NCI-H1694 treated with DMSO at 0.1 percent for 48 hours (cell line): ENCODE results near the gene ARL6IP4.
"Not testable (repeated sequence)": the region's sequence is repeated elsewhere in the genome, so short reads cannot be mapped to it uniquely, and the experiment has no call there.

ENCODE experiments used
- DNase-seq: peaks from one replicate; lab custom pipeline; 2025; lab: John Stamatoyannopoulos, UW

Gene ARL6IP4

GRCh38 chr12:123010681-123011080 is 30.2 kb downstream of the ARL6IP4 start:
- DNase-seq: no peak

GRCh38 chr12:123011701-123012100 is 31.2 kb downstream of the ARL6IP4 start:
- no peak for DNase-seq

- no peak for DNase-seq
These were observed 33.0 kb downstream of the ARL6IP4 start for GRCh38 chr12:123013185-123014095.

GRCh38 chr12:123014473-123014872 is 34.0 kb downstream of the ARL6IP4 start:
- not testable (repeated sequence) for DNase-seq

GRCh38 chr12:123017753-123018152 is 37.3 kb downstream of the ARL6IP4 start:
- no peak for DNase-seq

- no peak for DNase-seq
These were observed 39.3 kb downstream of the ARL6IP4 start for GRCh38 chr12:123019841-123020138.

- DNase-seq: no peak
These were observed 41.5 kb downstream of the ARL6IP4 start for GRCh38 chr12:123021688-123022604.

GRCh38 chr12:123022846-123023245 is 42.4 kb downstream of the ARL6IP4 start:
- no peak for DNase-seq

GRCh38 chr12:123024819-123025391 is 44.4 kb downstream of the ARL6IP4 start:
- no peak for DNase-seq

- DNase-seq: no peak
These were observed 45.8 kb downstream of the ARL6IP4 start for GRCh38 chr12:123026094-123026853.

GRCh38 chr12:123027726-123028445 is 47.4 kb downstream of the ARL6IP4 start:
- no peak for DNase-seq

GRCh38 chr12:123028475-123028874 is 48.0 kb downstream of the ARL6IP4 start:
- no peak for DNase-seq

- no peak for DNase-seq
These were observed 49.1 kb downstream of the ARL6IP4 start for GRCh38 chr12:123029550-123029949.

GRCh38 chr12:123030686-123031085 is 50.2 kb downstream of the ARL6IP4 start:
- no peak for DNase-seq

- no peak for DNase-seq
These were observed 50.8 kb downstream of the ARL6IP4 start for GRCh38 chr12:123031171-123031845.
